Fibroblast of gingiva (primary cell): ENCODE data around the gene FN1.
A peak's percentile ranks its signal among the peaks of the same experiment; 100 is the strongest.

Experiments used
- DNase-seq: peaks from one replicate; pipeline ENCODE4 v3.0.0-alpha.2; 2011; ENCODE audit warnings: low read depth

Gene FN1

DNA sequence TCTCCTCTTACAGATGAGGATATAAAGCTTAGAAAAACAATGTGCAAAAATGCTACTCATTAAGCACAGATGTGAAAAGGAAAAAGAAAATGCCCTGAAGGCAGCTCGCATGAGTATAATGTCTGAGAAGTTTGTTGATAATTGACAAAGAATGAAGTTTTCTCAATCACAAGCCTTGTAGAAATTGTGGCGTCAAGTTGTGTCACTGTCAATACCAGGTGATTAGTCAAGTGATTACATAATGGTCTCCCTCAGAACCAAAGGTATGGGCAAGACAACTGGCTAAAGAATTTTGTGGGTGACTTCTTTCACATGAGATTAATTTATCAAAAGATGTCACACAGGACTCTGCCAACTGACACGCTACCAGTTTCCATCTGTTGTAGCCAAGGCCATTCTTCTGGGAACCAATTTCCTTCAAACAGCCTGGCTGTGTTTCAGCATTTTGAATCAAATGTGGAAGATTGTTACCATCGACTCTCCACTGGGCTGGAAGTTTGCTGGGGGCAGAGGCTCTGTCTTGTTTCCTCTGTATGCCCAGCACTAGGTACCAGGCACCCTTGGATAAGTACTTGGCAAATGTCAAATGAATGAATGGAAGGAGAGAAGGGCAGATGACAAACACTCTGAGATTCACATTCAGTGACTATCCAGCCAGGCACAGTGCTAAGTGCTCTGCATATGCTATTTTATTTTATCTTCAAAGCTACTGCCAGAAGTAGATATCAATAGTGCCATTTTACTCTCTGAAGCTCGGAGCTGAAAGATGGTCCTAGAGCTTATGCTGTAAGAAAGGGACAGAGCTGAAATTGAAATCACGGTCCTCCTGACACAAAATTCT, 5.9 kb upstream of the FN1 start:
- peak; percentile 63 for DNase-seq

DNA sequence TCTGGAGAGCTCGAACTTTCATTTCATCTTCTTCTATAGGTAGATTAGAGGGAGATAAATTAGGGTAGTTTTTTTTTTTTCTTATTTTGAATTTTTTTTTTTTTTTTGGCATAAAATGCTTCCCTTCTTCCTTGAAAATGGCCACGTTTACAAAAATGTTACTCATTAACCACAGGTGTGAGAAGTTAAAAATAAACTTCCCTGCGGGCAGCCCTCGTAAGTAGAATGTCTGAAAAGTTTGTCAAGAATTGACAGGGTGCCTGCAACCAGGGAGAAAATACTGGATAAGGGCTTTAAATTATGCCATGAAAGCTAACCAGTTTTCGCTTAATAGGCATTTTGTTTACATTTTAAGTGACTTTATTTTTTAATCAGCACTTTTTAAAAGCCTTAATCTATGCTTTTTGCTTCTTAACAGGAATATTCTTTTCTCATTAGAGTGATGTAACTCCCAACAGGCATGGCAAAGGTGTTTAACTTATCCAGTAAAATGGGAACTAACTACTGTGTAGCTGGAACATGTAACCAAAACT, 4.2 kb upstream of the FN1 start:
- no peak for DNase-seq

DNA sequence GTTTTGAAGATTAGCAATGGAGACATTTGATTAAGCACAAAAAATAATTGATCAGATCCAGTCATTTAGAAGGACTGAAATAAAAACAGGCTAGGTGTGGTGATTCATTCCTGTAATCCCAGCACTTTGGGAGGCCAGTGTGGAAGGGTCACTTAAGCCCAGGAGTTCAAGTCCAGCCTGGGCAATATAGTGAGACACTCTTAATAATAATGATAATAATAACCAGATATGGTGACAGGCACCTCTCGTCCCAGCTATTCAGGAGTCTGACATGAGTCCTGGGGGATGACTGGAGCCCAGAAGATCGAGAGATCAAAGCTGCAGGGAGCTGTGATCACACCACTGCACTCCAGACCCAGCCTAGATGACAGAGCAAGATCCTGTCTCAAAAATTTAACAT, 3.5 kb upstream of the FN1 start:
- DNase-seq: no peak

DNA sequence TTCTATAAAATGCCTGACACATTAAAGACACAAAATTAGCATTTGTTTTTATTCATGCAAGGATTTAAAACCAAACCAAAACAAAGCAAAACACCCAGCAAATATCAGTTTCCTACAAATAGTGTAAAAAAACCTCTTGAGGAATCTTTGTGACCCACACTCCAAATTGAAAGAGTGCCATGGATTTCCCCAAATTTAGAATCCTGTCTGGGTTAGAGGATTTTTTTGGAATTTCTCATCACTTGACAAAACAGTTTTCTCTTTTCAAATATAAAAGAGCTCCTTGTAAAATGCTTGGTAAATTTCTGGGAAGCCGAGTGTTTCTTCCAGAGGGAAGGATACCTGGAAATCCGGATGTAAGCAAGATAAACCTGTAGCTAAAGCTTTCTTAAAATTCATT, 1.7 kb upstream of the FN1 start:
- DNase-seq: no peak

DNA sequence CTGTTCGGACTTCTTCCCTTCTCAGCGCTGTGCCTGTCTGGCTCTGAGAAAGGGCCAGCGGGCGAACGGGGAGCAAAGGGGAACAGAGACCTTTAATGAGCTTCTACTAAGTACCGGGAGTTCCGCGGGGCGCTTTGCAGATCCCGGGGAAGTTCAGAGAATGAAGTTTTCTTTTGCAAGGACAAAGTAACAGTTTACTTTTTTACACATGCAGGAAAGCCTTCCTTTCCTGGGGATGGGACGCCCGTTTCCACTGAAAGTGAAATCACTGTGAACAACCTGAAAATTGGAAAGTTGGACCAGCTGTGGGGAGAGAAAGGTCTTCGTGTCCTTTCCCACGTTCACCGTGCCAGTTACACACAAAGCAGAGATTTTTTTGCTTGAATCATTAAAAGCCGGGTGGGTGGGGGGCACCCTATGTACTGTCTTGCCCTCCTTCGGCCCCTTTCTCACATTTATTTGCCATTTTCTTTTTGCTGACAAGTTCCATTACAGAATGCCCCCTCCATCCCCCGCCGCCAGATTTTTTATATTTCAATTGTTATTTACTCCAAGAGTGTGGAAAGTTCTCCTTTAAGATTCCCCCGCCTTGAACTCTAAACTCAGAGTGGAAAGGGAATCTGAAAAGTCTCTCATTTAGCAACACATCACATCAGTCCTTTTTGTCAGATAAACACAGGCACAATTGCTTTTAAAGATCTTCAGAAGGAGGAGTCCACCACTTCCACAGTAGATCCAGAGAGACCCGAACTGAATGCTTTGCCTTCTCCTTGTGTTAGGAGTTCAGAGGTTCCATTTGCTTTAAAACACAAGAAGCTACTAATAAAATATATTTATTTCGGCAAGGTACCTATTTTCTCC, 1.1 kb upstream of the FN1 start:
- no peak for DNase-seq

DNA sequence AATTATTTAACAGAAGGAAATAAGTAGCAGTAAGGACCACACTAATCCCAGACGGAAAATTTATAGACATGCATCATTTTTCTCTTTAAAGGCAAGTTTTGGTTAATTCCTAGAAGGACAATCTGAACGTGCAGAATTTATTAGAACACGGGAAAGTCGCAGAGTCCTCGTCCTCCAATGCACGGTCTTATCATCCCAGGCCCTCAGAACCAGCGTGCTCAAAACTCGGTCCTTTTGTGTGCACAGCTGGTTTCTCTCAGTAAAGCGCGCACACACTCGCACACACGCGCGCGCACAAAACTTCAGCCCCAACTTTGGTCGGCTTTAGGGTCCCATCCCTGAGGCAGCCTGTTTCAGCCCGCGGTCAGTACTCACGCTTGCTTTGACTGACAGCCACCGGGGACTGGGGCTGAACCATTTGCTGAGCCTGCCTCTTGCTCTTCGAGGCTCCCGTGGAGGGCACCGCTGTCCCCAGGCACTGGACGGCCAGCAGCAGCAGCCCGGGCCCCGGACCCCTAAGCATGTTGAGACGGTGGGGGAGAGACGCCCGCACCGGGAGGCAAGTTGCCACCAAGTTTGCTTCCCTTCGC, 493 bp downstream of the FN1 start:
- no peak for DNase-seq

DNA sequence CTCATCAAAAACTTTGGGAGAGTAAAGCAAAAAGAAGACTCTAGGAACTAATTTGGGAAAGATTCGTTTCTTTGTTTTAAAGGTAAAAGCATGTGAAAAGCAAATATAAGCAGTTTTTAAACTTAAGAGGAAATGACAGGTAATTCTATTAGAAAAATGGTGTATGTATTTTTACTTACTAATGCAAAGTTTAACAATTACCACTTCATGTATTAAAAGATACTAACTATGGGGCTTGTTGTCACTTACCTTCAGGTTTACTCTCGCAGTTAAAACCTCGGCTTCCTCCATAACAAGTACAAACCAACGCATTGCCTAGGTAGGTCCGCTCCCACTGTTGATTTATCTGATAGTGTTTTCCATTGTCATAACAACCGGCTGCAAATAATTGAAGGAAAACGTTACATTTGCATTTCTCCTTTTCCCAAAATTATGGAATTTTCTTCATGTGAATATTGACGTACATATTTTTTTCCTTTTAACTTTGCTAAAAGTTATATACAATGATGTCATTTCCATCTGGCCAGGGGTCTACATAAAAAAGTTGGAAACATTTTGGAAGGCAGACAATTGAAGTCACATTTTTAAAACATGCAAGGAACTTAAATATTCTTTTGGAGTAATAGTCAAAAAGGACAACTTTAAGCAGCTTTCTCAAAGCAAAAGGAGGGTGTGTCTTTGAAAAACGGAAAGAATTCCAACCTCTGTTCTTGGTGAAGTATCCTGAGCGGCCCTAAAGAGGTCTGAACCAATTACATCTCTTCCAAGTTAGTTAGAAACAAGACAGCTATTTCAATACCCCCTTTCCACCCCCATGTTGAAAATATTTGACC, 1.2 kb downstream of the FN1 start:
- no peak for DNase-seq

DNA sequence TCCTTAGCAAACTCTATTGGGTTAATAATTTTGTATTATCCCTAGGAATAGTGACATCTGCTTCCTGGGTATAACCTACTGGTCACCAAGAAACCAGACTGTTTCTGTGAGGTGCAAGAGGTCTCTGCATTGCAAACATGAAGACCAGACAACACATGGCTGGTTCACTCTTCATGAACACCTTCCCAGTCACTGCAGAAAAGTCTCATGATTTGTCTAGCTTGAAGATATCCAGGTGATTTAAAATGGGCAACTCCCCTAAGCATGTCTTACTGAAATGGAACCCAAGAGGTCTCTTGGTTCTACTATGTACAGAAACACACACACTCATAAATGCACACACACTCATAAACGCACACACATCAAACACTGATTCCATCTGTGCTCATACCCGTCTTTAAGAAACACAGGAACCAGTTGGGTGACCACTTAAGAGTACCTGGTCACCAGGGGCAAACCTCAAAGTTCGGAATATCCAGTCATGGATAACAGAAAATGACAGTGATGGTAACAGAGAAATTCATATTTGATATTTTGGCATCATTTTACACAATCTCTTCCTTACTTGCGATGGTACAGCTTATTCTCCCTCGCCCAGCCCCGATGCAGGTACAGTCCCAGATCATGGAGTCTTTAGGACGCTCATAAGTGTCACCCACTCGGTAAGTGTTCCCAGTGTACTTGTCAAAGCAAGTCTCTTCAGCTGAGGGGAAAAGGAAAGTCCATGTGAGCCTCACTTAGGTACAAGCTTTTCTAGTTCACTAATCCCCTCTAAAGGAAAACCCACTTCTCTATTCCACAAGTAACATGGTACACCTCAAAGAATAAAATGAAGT, 2.9 kb downstream of the FN1 start:
- DNase-seq: no peak

DNA sequence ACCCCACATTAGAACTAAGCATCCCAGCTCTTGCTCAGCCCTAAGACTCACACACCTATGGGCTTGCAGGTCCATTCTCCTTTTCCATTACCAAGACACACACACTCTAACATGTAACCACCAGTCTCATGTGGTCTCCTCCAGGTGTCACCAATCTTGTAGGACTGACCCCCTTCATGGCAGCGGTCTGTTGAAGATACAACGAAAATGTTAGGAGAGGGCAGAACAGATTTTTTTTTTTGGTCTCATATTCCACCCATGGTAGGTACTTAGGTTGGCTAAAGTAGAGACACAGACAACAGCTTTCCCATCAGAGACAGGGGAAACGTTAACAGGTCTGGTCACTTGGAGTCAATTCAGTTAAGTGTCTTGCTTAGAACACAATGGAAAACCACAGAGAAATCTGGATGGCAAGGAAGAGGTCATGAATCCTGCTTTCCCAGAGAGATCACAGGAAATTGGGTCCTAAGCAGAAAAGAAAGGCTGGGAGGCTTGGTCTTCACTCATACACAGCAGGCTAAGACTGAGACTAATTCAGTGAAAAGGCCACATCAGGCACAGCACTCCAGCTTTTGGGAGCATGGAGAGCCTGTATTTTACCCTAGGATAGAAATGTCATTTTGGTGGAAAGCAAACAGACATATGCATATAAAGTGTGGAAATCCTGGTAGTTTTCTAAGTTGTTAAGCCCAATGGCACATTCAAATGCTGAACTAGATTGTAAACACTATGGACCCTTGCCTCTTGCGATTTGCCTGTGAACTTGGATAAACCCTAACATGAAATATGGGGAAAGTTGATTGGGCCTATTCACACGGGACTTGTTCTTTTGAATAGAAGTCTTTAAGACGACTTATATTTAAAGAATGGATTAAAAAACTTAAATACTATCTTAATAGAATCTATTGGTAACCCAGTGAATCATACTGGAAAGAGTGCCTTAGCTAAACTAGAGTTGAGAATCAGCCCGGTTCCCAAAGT, 3.8 kb downstream of the FN1 start:
- DNase-seq: no peak

DNA sequence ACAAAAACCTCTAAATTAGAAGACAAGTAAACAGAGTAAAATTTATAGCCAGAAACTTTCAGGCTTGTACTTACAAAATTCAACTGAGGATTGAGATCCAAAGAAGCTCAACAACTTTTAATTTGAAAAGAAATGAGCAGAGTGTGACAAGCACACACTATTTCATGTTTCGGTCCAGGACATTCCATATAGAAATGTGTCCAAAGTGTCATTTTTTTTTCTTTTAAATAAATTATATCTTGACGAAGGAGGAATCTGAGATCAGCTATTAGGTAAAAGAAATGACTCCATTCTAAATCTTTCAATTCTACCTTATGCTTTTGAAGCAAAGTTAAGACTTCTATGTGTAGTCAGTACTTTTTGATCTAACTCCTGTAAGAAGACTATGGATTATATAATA, 4.6 kb downstream of the FN1 start:
- no peak for DNase-seq

DNA sequence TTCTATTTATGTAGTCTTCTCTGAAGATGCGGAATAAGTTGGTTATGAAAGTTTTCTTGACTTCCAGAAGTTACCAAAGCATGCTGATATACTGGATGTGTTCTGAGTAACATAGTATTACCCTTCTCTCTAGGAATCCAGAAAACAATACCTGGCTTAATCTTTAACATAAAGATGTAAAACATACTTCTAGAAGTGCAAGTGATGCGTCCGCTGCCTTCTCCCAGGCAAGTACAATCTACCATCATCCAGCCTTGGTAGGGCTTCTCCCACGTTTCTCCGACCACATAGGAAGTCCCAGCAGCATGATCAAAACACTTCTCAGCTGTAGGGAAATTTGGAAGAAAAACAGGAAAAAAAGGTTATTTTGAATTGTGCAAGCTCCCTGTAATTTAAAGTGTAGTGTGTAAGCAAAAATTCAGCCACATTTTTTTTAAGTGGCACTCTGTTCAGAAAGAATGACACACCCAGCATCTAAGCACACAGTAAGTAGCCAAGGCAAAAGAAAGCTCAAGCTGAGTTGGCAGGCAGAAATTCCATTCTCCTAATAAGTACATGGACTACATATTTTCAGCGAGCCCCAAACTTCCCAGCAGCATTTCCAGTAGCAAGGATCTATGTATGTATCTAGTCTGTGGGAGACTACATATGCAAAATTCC, 5.2 kb downstream of the FN1 start:
- peak; percentile 83 for DNase-seq

DNA sequence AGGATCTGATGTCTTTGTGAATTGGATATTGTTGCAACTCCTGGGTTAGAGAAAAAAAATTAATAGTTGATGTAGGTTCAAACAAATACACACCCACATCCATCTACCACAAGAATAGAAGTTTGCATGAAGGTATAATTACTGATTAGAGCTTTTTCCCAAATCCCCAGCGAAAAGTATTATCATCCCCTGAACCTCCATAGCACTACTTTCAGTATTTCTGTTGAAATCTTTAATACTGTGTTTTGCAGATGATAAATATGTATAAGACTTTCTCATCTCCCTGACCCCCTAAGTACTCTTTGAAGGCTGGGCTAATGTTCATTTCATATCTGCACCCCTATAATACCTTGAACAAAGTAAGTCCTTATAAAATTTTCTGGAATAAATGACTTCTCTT, 6.4 kb downstream of the FN1 start:
- no peak for DNase-seq

DNA sequence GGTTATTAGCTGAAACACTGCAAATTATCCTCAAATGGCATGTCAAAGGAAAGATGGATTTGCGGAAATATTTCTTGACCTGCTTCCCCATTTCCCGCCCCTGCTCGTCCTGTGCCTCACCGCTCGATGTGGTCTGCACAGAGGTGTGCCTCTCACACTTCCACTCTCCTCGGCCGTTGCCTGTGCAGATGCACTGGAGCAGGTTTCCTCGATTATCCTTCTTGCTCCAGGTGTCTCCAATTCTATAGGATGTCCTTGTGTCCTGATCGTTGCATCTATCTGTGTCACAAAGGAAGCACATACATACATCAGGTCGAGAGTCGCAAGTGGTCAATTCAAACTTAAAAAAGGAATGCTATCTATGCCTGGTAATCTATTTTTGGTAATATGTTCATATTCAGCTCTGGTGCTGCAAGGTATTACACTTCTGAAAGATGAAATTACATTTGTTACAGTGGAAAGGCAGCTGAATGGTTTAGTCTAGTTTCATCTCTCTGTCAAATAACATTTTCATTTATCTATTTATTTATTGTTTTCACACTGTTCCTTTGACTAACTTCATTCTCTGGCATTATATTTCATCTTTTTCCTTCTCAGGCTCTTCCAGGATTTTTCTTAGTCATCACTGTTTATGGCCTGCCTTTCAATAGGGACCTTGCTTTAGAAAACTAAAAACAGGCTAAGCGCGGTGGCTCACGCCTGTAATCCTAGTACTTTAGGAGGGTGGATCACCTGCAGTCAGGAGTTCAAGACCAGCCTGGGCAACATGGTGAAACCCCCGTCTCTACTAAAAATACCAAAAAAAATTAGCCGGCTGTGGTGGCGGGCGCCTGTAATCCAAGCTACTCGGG, 7.6 kb downstream of the FN1 start:
- DNase-seq: no peak

DNA sequence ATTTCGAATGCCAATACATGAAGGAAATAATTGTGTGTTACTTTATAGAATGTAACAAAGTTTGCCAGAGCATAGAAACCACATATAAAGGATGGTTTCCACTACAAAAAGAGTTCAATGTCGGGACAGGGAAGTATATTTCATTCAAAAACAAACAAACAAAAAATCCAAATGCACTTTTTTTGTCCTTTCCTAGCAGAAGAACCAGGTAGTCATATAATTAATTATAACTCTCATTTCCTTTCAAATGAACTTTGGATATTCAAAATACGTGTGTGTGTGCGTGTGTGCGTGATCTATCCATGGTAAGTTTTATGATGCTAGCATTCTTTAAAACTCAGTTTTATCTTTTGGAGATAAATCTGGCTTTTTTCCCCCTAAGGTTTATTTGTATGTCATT, 8.3 kb downstream of the FN1 start:
- DNase-seq: no peak

DNA sequence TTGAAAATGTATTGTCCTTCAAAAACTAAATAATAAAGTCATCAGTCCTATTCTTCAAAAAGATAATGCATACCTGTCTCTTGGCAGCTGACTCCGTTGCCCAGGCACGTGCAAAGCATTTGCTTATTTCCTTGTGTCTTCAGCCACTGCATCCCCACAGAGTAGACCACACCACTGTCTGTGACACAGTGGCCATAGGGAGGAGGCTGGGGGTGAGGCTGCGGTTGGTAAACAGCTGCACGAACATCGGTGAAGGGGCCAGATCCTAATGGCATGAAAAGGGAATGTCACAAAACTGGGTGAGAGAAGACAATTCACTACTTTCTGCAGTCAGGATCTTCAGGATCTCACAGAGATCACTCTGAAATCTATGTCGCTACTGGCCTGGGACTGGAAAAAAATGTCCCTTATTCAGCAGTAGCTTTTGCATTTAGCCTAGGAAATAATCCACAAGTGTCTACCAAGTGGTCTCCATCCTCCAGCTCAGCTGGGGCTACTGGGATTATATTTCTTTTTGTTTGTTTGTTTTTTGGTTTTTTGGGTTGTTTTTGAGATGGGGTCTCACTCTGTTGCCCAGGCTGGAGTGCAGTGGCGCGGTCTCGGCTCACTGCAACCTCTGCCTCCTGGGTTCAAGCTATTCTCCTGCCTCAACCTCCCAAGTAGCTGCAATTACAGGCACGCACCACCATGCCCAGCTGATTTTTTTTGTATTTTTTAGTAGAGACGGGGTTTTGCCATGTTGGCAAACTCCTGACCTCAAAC, 10.7 kb downstream of the FN1 start:
- DNase-seq: no peak

DNA sequence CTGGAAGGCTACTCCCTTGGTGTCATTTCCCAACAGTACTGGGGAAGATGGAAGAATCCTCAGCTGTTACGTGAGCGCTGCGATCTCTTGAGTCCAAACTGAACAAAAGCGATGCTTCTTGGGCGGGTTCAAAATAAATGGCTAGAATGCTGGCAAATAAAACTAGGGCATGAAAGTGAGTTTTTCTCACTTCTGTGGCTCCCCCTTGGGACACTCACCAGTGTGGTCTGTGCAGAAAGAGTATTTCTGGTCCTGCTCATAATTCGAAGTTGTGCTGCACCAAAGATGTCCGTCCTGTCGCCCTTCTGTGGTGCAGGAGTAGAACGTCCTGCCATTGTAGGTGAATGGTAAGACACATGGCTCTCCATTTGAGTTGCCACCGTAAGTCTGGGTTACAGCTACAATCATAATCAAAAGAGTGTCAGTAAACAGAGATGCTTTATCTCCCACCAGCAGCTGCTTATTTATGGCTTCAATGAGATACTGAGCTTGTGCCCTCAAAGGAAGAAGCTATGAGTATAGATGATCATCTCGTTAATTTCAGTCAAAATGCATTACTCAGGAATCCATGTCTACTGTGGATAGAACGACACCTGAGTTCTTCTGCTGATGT, 11.8 kb downstream of the FN1 start:
- DNase-seq: no peak

DNA sequence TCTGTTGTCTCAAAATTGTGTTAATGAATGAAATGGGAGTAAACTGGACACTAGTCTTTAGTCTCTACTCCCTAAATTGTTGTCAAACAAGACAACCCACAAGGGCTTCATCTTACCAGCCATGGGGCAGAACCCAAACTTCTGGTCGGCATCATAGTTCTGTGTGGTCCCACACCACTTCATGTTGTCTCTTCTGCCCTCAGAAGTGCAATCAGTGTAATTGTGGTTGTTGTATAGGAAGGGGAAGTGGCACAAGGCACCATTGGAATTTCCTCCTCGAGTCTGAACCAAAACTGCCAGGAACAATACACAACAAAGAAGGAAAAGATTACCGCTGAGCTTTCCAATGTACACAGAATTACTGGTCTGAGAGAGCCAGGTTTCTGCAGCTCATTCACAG, 12.6 kb downstream of the FN1 start:
- no peak for DNase-seq
